GM12878 (cell line): Measurements from ENCODE around the gene SH2D3A. TPM values are rescaled to one million over a fixed set of nuclear protein-coding genes. Genes with fewer than 3 reads are reported as not detected.

ENCODE experiments used
- ATAC-seq: fragments of 200-7000 bp; cut with Tn5 transposase; 3 replicates; pipeline ENCODE4 v1.9.1; 2020; ENCODE audit warnings: mild to moderate bottlenecking, moderate library complexity
- BruUV-seq: library from RNA; stranded (reverse); fragments of 400-500 nt; replicated peaks from 2 replicates; lab custom pipeline; 2021; lab: Mats Ljungman, UMichigan
- CTCF ChIA-PET: fragments of 300-600 bp; sonication (Branson Sonifier 250); formaldehyde crosslinking; extraction: SDS; loops from one replicate; lab custom pipeline; 2021; ENCODE audit warnings: inconsistent platforms; lab: Yijun Ruan, JAX
- POLR2A ChIA-PET: fragments of 350-600 bp; formaldehyde crosslinking; extraction: SDS; loops from one replicate; lab custom pipeline; 2021; ENCODE audit warnings: inconsistent platforms; lab: Charles Lee
- RAD21 ChIA-PET: fragments of 300-600 bp; sonication (Branson Sonifier 250); formaldehyde crosslinking; loops from one replicate; lab custom pipeline; 2023; ENCODE audit warnings: antibody characterized with exemption; ENCODE audit not compliant: unreplicated experiment; lab: Charles Lee
- SMC1A ChIA-PET: fragments of 300-600 bp; sonication (Branson Sonifier 250); formaldehyde crosslinking; loops from one replicate; lab custom pipeline; 2023; ENCODE audit not compliant: unreplicated experiment, uncharacterized antibody; lab: Charles Lee
- DNase-seq: peaks from one replicate; pipeline ENCODE4 v3.0.0-alpha.2; 2011; ENCODE audit warnings: low read depth, low spot score
- FAIRE-seq: peaks from 3 replicates; lab custom pipeline; 2011; peaks lifted over from hg19 to GRCh38; lab: Jason Lieb, UNC
- H2AFZ ChIP-seq: 2 replicates; pipeline ENCODE4 v1.6.0; 2011; ENCODE audit warnings: low read depth, low read length, control low read depth; ENCODE audit not compliant: control insufficient read depth
- H3K27ac ChIP-seq: 2 replicates; pipeline ENCODE4 v1.5.1; 2011; ENCODE audit warnings: control low read depth; ENCODE audit not compliant: control insufficient read depth, insufficient read depth
- H3K27me3 ChIP-seq, 2 experiments: replicated peaks in 1 of 2; 2 replicates each; pipeline versions ENCODE4 v1.6.0 to v1.6.1; 2011; ENCODE audit warnings: low read length in 1 of 2; ENCODE audit not compliant: control insufficient read depth in 2 of 2, insufficient read depth in 2 of 2
- H3K36me3 ChIP-seq, 2 experiments: 2 replicates each; pipeline ENCODE4 v1.5.1; 2011; ENCODE audit warnings: low read length in 1 of 2; ENCODE audit not compliant: control insufficient read depth in 2 of 2, insufficient read depth in 2 of 2
- H3K4me1 ChIP-seq: 2 replicates; pipeline ENCODE4 v1.6.1; 2011; ENCODE audit warnings: mild to moderate bottlenecking, low read length, moderate library complexity, mixed read lengths; ENCODE audit not compliant: control insufficient read depth, insufficient read depth
- H3K4me2 ChIP-seq: 2 replicates; pipeline ENCODE4 v1.6.0; 2011; ENCODE audit warnings: control low read depth; ENCODE audit not compliant: control insufficient read depth, insufficient read depth
- H3K4me3 ChIP-seq: fragments of 200-600 bp; sonication (generic); 2 replicates; pipeline ENCODE4 v1.5.1; 2016
- H3K79me2 ChIP-seq: 2 replicates; pipeline ENCODE4 v1.6.0; 2011; ENCODE audit warnings: low read length; ENCODE audit not compliant: control insufficient read depth, insufficient read depth
- H3K9ac ChIP-seq: 2 replicates; pipeline ENCODE4 v1.8.0; 2011; ENCODE audit warnings: low read length, control low read depth, mixed read lengths; ENCODE audit not compliant: control insufficient read depth, insufficient read depth
- H3K9me3 ChIP-seq: replicated peaks from 3 replicates; pipeline ENCODE4 v1.5.1; 2011; ENCODE audit warnings: mild to moderate bottlenecking, low read length; ENCODE audit not compliant: control insufficient read depth, insufficient read depth
- H4K20me1 ChIP-seq: 2 replicates; pipeline ENCODE4 v1.6.0; 2011; ENCODE audit not compliant: control insufficient read depth, insufficient read depth
- BACH1 ChIP-seq: fragments of 450-650 bp; IDR thresholded peaks from 2 replicates; pipeline ENCODE4 v1.6.1; 2017; ENCODE audit warnings: mild to moderate bottlenecking, borderline replicate concordance
- KAT2A ChIP-seq: conservative IDR thresholded peaks from 2 replicates; pipeline ENCODE4 v1.6.1; 2011; ENCODE audit warnings: low read depth, low read length; ENCODE audit not compliant: control insufficient read depth
- NFYA ChIP-seq: IDR thresholded peaks from 2 replicates; pipeline ENCODE4 v1.6.1; 2011; ENCODE audit warnings: low read depth, mild to moderate bottlenecking, low read length, improper control_type of control experiment, borderline replicate concordance
- NR2C1 ChIP-seq: fragments of 450-650 bp; IDR thresholded peaks from 2 replicates; pipeline ENCODE4 v1.6.1; 2017; ENCODE audit warnings: antibody characterized with exemption, mild to moderate bottlenecking, moderate library complexity
- PML ChIP-seq: IDR thresholded peaks from 2 replicates; pipeline ENCODE4 v1.6.1; 2012; ENCODE audit warnings: low read length, inconsistent platforms
- PRDM15 ChIP-seq: fragments of 450-650 bp; formaldehyde crosslinking; IDR thresholded peaks from 2 replicates; pipeline ENCODE4 v1.4.0; 2020; ENCODE audit warnings: mild to moderate bottlenecking, moderate library complexity
- SPI1 ChIP-seq: IDR thresholded peaks from 2 replicates; pipeline ENCODE4 v1.6.1; 2011; ENCODE audit warnings: low read depth, mild to moderate bottlenecking, low read length, moderate library complexity, borderline replicate concordance; ENCODE audit not compliant: insufficient read depth
- STAT1 ChIP-seq: fragments of 450-650 bp; conservative IDR thresholded peaks from 2 replicates; pipeline ENCODE4 v1.6.1; 2014; ENCODE audit warnings: antibody characterized with exemption, mild to moderate bottlenecking
- SUPT20H ChIP-seq: IDR thresholded peaks from 2 replicates; pipeline ENCODE4 v1.6.1; 2011; ENCODE audit warnings: low read depth, mild to moderate bottlenecking, low read length, moderate library complexity, borderline replicate concordance; ENCODE audit not compliant: control insufficient read depth
- TBL1XR1 ChIP-seq: IDR thresholded peaks from 2 replicates; pipeline ENCODE4 v1.6.1; 2012; ENCODE audit warnings: low read depth, low read length, improper control_type of control experiment
- ZBTB33 ChIP-seq: fragments of 450-650 bp; IDR thresholded peaks from 2 replicates; pipeline ENCODE4 v1.6.1; 2017; ENCODE audit warnings: mild to moderate bottlenecking
- ZNF622 ChIP-seq: fragments of 450-650 bp; IDR thresholded peaks from 2 replicates; pipeline ENCODE4 v1.6.1; 2017; ENCODE audit warnings: mild to moderate bottlenecking, inconsistent platforms
- whole genome bisulfite sequencing: methylation state at CpG from one replicate; pipeline ENCODE4 v1.1.6; 2016; ENCODE audit warnings: low lambda C conversion rate; ENCODE audit not compliant: insufficient replicate concordance, insufficient coverage; ENCODE audit errors: missing lambda C conversion rate; 5-methylcytosine and 5-hydroxymethylcytosine counted together
- in situ Hi-C: fragments of 300-500 bp; cut with MboI; formaldehyde crosslinking; loops from 9 replicates; pipeline ENCODE4 v1.14.3; 2018; ENCODE audit warnings: mixed read lengths
- intact Hi-C: fragments of 100-400 bp; cut with micrococcal nuclease; formaldehyde crosslinking; loops from one replicate; pipeline ENCODE4 v1.14.2; 2022; ENCODE audit not compliant: unreplicated experiment
- polyA plus RNA-seq, 11 experiments: library from polyadenylated mRNA; depleted of rRNA in 4 of 11; unstranded in 6 of 11; stranded (reverse) in 5 of 11; fragments of >200 nt; fragmentation: Nextera tagmentation in 4 of 11; fragmentation: Illumina TruSeq in 1 of 11; extraction: Ambion mirVana in 4 of 11; extraction: Trizol in 1 of 11; gene quantifications; 1 replicate in 1 of 11; 2 replicates in 10 of 11; pipeline versions ENCODE4 v1.2.1 to v1.2.3, GENCODE V29; 2011 to 2016; ENCODE audit warnings: inconsistent platforms in 2 of 11, missing spikeins in 2 of 11, low read depth in 1 of 11
- total RNA-seq, 4 experiments: library from RNA; depleted of rRNA in 3 of 4; stranded (reverse); fragments of >200 nt in 3 of 4; fragmentation: Illumina TruSeq in 1 of 4; extraction: Trizol in 1 of 4; gene quantifications; 2 replicates each; pipeline versions ENCODE4 v1.2.1 to v1.2.3, GENCODE V29; 2013 to 2021

Gene SH2D3A
- total and polyA plus RNA-seq, 10 of the 15 experiments (the other 5 are each of a cell fraction or from before 2014, with no cell fraction given), result 0.77 to 24.4 (median 9.5) TPM

- ChIA-PET SMC1A (no interaction called here), POLR2A (no interaction called here), CTCF (no interaction called here), RAD21 (no interaction called here)
- no peak overlapping the region for H3K9ac ChIP-seq
- no peak overlapping the region for H3K27ac ChIP-seq
- intact Hi-C loops (loop anchor here (5.0 kb wide), 2 partner anchors 111 to 119 kb away; no protein-coding TSS in a partner anchor), in situ Hi-C loops (no loop called here)
- H3K79me2 ChIP-seq, result no peaks in the 10 kb centered on the region; the same call in 1 of the 2 replicates
- no peak for ATAC-seq
- no peak overlapping the region for H2AFZ ChIP-seq
- FAIRE-seq, result no peak
- peaks cover 9 to 15% of the 10 kb centered on the region in 2 experiments for H3K36me3 ChIP-seq
- BruUV-seq, result no TSS peak
- no peaks in the 10 kb centered on the region for H4K20me1 ChIP-seq
- no peak for TF ChIP-seq PML
- no peak for TF ChIP-seq SUPT20H
- TF ChIP-seq ZNF622, result no peak
- H3K4me2 ChIP-seq, result no peak overlapping the region
- H3K9me3 ChIP-seq, result no peaks in the 10 kb centered on the region
- H3K4me1 ChIP-seq, result peaks cover 13% of the 10 kb centered on the region
- WGBS, result 93% methylated on average over 16 of the region's 16 CpGs
- DNase-seq, result no peak
- H3K4me3 ChIP-seq, result no peak overlapping the region
- H3K27me3 ChIP-seq, result no peaks in the 10 kb centered on the region
These were observed 16.0 kb downstream of the SH2D3A start for GRCh38 chr19:6751189-6751588.

- H2AFZ ChIP-seq, result no peak overlapping the region
- ChIA-PET POLR2A (interaction anchor here (1.3 kb wide), 1 partner anchor 22 kb away, joined by 3 read pairs; the partner anchor contains the start of gene VAV1), CTCF (interaction anchor here (0.6 kb wide), 1 partner anchor 233 kb away, joined by 3 read pairs; no protein-coding TSS in a partner anchor), SMC1A (no interaction called here), RAD21 (interaction anchor here (1.3 kb wide), 1 partner anchor 12 kb away, joined by 3 read pairs; no protein-coding TSS in a partner anchor)
- in situ Hi-C loops (no loop called here), intact Hi-C loops (loop anchor here (5.0 kb wide), 2 partner anchors 112 to 118 kb away; no protein-coding TSS in a partner anchor)
- no peak overlapping the region for H3K4me2 ChIP-seq
- DNase-seq, result no peak
- H3K4me3 ChIP-seq, result no peak overlapping the region
- H3K36me3 ChIP-seq, result peaks cover 11 to 15% of the 10 kb centered on the region in 2 experiments
- no TSS peak for BruUV-seq
- no peak for FAIRE-seq
- H3K4me1 ChIP-seq, result peaks cover 13% of the 10 kb centered on the region
- H3K9ac ChIP-seq, result no peak overlapping the region
- H4K20me1 ChIP-seq, result no peaks in the 10 kb centered on the region
- ATAC-seq, result no peak
- no peaks in the 10 kb centered on the region; the same call in 1 of the 2 replicates for H3K79me2 ChIP-seq
- no peaks in the 10 kb centered on the region for H3K27me3 ChIP-seq
- no peak overlapping the region for H3K27ac ChIP-seq
- WGBS, result 76% methylated on average over 20 of the region's 20 CpGs
- no peaks in the 10 kb centered on the region for H3K9me3 ChIP-seq
- TF ChIP-seq NFYA (no peak), KAT2A (no peak), BACH1 (no peak), SPI1 (no peak), ZBTB33 (no peak), NR2C1 (no peak), PRDM15 (no peak), TBL1XR1 (no peak), STAT1 (no peak)
These were observed 17.2 kb downstream of the SH2D3A start for GRCh38 chr19:6750062-6750461.
